NCI-H2196 (cell line): ENCODE results near the gene ANKDD1B.

ENCODE experiments used
- DNase-seq: peaks from one replicate; lab custom pipeline; 2025; ENCODE audit not compliant: unreplicated experiment; lab: John Stamatoyannopoulos, UW

ANKDD1B gene

GRCh38 chr5:75616371-75616881, 5.2 kb downstream of the ANKDD1B start:
- DNase-seq = no peak

- no peak for DNase-seq
Measured at GRCh38 chr5:75616971-75617621, 5.8 kb downstream of the ANKDD1B start.

GRCh38 chr5:75617736-75618352, 6.6 kb downstream of the ANKDD1B start:
- no peak for DNase-seq

- DNase-seq = no peak
Measured at GRCh38 chr5:75620184-75620959, 9.1 kb downstream of the ANKDD1B start.

GRCh38 chr5:75622564-75622963, 11.3 kb downstream of the ANKDD1B start:
- no peak for DNase-seq

- no peak for DNase-seq
Measured at GRCh38 chr5:75623846-75624245, 12.6 kb downstream of the ANKDD1B start.

GRCh38 chr5:75626959-75627358, 15.7 kb downstream of the ANKDD1B start:
- DNase-seq = no peak

- no peak for DNase-seq
Measured at GRCh38 chr5:75627801-75628200, 16.5 kb downstream of the ANKDD1B start.

GRCh38 chr5:75630875-75631274, 19.6 kb downstream of the ANKDD1B start:
- DNase-seq = no peak

- no peak for DNase-seq
Measured at GRCh38 chr5:75632321-75632720, 21.1 kb downstream of the ANKDD1B start.

GRCh38 chr5:75637949-75638348, 26.7 kb downstream of the ANKDD1B start:
- no peak for DNase-seq

GRCh38 chr5:75639535-75640311, 28.5 kb downstream of the ANKDD1B start:
- DNase-seq = no peak

- DNase-seq = no peak
Measured at GRCh38 chr5:75640395-75640794, 29.1 kb downstream of the ANKDD1B start.

GRCh38 chr5:75640826-75641225, 29.6 kb downstream of the ANKDD1B start:
- no peak for DNase-seq

- DNase-seq = no peak
Measured at GRCh38 chr5:75648712-75649111, 37.5 kb downstream of the ANKDD1B start.

GRCh38 chr5:75651575-75652238, 40.5 kb downstream of the ANKDD1B start:
- DNase-seq = no peak

- DNase-seq = no peak
Measured at GRCh38 chr5:75653521-75653920, 42.3 kb downstream of the ANKDD1B start.

- no peak for DNase-seq
Measured at GRCh38 chr5:75654693-75655295, 43.5 kb downstream of the ANKDD1B start.

GRCh38 chr5:75656311-75657003, 45.2 kb downstream of the ANKDD1B start:
- DNase-seq = no peak
